ENCODE measurements around the gene ATXN7L2.

The ATXN7L2 gene

GRCh38 chr1:109499081-109499480 lies 15.4 kb downstream of the ATXN7L2 start:
- DNase-seq = no peak

DNA sequence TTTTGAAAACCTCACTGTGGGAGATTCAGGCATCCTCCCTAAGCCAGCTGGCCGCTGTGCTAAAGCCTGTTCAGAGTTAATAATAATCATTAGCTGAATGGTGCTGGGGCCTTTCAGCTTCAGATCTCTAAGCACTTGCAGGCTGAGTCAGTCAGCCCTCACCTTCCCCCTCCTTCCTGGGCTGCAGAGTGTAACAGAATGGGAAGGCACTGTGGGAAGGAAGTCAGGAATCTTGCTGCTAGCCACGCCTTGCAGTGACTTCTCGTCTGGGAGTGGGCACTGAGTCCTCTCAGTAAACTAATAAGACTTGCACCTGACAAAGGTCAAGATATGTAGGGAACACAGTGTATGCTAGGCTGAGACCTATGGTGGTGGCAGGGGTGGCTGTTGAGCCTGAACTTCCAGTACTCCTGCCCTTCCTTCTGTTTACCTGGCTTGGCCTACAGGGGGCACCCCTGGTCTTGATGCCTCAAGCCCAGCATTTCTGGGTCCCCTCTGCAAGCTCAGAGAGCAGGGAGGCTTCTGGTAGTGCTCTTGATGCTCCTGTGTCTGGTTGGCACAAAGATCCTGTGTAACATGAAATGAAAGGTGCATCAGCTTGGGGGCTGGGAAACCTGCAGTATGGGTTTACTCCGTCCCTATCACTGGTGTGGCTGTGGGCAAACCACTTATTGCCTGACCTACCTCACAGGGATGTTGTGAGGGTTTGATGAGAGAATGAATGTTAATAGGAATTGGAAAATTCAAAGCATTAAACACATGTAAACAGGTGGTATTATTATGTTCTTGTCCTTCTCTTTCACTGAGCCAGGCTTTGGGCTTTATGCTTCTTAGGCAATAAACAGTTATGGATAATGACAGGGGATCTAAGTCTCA lies 16.2 kb downstream of the ATXN7L2 start:
- peak; percentile 8 for DNase-seq

GRCh38 chr1:109500941-109501381 lies 17.3 kb downstream of the ATXN7L2 start:
- DNase-seq = no peak

- DNase-seq = peak; percentile 12
Measured at GRCh38 chr1:109501644-109502363, 18.1 kb downstream of the ATXN7L2 start.

GRCh38 chr1:109502364-109502851 lies 18.7 kb downstream of the ATXN7L2 start:
- DNase-seq = no peak

DNA sequence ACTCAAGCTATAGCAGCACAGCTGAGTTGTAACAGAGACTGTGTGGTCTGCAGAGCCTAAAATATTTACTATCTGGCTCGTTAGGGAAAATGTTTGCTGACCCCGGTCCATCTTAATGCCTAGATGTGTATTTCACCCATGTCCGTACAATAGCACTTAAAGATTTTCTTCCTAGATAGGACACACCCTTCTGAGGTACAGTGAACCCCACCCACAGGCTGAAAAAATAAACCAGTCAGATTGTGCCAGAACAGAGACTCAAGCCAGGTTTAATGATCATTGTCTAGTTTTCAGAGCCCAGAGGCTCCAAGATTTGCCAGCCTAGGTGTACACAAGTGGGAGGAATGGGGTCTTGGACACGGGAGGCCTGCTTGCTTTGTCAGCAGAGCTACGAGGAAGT lies 20.2 kb downstream of the ATXN7L2 start:
- DNase-seq = no peak

- DNase-seq = no peak
Measured at GRCh38 chr1:109504974-109505373, 21.3 kb downstream of the ATXN7L2 start.

DNA sequence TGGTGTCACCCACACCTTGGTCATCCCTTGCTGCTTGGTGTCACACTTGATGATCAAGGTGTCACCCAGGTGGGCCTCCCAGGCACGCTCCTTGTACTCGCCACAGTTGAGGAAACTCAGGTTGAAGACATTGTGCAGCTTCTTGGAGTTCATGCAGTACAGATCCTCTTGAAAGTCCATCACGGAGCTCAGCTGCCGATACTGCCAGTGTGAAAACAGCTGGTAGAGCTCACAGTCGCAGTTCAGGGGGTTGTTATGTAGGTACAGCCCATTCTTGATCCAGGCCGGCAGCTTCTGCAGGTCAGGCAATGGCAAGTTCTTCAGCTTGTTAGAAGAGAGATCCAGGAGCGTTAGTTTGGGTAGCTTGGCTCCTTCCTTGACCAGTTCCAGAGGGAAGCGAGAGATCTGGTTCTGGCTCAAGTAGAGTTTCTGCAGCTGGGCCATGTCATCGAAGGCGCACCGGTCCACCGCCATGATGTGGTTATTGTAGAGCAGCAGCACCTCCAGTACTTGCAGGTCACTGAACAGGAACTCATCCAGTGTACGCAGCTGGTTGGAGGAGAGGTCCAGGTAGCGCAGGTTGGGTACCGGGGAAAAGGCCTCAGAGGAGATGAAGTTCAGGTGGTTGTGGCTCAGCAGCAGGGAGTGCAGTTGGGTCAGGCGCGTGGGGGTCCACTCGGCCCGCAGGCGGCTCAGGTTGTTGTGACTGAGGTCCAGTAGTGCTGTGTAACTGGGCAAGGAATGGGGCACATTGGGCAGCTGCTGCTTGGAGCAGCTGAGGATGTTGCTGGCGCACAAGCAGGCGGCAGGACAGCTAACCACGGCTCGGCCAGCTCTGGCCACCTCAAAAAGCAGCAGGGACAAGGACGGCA lies 24.5 kb downstream of the ATXN7L2 start:
- DNase-seq = peak; percentile 28

DNA sequence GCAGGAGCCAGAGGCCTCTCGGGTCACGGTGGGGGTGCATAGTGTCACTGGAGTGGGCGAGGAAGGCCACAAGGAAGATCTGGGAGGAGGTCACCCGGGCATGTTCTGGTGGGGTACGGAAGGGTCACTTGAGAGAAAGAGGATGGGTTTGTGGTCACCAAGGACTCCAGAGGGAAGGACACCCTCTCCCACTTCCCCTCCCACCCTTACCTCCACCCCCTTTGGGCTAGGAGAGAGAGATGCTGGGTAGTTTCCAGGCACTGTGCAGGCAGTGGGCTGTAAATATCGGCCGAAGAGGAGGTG lies 25.1 kb downstream of the ATXN7L2 start:
- peak; percentile 28 for DNase-seq

DNA sequence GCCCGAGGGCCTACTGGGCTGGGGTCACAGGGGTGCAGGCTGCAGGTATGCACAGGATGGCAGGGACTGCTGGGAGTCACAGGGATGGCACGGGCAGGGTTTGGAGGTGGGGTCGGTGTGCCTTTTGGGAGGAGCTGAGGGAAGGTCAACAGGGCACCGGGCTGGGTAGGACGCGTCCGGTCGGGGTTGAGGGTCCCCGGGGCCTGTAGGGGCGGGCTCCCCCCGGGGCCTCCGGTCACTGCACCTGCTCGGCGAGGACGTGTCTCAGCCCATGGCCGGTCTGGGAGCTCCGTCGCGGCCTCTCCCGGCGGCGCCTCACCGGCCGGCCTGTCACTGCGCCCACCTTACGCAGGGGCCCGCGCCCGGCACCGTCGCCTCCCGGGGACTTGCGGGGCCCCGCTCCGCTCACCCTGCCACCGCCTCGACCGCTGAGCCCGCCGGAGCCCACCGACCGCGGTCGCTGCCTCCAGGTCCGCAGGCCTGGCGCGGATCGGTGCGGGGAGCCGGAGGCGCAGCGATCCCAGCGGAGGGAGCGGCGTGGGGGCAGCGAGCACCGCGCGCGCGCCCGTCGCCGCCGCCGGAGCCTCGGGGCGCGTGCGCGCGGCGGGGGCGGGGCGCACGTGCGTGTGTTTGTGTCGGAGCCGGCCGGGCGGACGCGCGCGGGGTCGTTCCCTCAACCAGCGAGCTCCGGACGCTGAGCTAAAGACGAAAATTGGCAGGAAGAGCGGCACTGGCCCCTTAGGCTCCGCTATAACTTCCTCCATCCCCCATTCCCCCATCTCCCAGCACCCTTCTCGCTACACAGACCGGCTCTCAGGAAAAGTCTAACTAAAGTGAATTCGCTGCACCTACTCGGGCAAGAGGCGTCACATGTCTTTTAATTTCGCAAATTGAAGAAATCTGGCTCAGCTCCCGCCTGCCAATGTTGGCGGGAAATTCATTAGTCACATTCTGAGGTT lies 25.8 kb downstream of the ATXN7L2 start, which contains the start of gene AMIGO1:
Gene AMIGO1 (minus strand): TSS at position 552 of the 959 bp plus-strand sequence. CDS start 815 bp downstream, outside the sequence.
- peak; percentile 68 for DNase-seq

- no peak for DNase-seq
Measured at GRCh38 chr1:109513110-109513710, 29.5 kb downstream of the ATXN7L2 start.

DNA sequence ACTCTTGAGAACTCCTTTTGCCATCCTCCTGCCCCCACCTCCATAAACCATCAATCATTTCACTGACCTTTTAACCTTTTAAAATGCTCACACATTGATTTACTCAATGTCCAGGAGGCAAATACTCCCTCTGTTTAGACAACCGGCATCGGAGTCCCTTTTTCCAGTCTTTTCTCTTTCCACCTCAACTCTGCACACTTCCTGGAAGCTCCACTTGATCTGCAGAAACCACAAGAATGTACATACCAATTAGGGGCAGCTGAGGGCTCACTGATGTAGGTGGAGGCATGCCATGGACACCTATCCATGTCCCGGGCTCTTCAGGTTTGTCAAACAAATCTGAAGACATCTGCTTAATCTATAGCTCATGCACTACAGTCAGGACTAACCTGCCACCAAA lies 31.1 kb downstream of the ATXN7L2 start:
- DNase-seq = no peak

DNA sequence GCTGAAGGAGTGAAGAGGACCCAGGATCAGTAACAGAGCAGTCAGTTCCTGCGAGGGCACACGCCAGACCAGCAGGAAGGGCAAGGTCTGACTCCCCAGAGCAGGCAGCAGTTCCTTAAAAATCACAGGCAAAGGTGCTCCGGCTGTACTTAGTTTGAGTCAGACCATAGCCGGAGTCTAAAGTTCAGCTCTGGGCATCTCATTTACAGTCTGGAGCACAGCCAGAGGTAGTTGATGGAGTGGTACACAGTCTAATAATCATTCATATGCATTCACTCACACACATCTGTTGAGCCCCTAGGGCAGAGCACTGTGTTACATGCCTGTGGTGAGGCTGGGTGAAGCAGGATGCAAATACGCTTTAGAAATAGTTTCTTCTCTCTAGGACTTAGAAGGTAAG lies 33.2 kb downstream of the ATXN7L2 start:
- no peak for DNase-seq

- DNase-seq = no peak
Measured at GRCh38 chr1:109517337-109517736, 33.6 kb downstream of the ATXN7L2 start.

- peak; percentile 44 for DNase-seq
Measured at GRCh38 chr1:109521002-109521951, 37.6 kb downstream of the ATXN7L2 start.

DNA sequence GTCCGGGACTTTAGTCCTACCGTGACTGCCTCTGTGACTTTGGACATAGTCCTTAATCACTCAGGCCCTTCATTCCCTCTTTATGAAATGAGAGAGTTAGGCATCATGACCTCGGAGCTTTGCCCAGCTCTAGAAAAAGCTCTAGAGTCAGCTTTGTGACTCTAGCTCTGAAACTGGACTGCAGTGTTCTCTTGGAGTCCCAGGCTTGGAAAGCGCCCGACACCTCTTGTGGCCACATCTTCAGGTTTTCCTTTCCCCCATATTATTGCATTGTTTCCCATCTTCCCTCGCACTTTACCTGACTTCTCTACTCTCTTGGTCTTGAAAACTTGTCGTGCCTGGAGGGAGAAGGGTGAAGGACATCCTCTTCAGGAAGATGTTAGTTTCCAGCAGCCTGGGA lies 38.3 kb downstream of the ATXN7L2 start:
- DNase-seq = peak; percentile 9

DNA sequence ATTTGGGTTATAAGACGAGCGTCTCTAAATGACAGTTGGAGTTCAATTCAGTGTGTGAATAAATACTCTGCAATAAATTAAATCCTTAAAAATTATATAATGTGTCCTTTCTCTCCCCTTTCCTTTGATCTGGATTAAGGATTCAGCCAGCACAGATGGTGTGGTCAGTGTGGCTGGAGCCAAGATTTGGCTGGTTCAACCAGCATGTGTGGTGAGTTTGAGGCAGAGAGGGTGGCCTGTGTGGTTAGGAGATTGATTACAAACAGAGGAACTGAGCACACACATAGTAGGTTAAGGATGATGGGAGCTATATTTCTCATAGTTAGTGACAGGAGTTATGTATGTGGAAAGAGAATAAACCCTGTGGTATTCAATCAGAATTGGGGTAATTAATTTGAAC lies 40.0 kb downstream of the ATXN7L2 start:
- DNase-seq = no peak

- peak; percentile 62 for DNase-seq
Measured at GRCh38 chr1:109527098-109527811, 43.5 kb downstream of the ATXN7L2 start.
